HepG2 (cell line): Measurements from ENCODE around the gene AK2. TPM values are rescaled to one million over a fixed set of nuclear protein-coding genes. Genes with fewer than 3 reads are reported as not detected.

Experiments
- ATAC-seq: fragments of 200-7000 bp; cut with Tn5 transposase; 3 replicates; pipeline ENCODE4 v1.9.1; 2020; ENCODE audit warnings: mild to moderate bottlenecking, moderate library complexity
- BruUV-seq: library from RNA; stranded (reverse); fragments of 400-500 nt; replicated peaks from 2 replicates; lab custom pipeline; 2021; lab: Mats Ljungman, UMichigan
- CTCF ChIA-PET: fragments of 300-600 bp; formaldehyde crosslinking; extraction: SDS; loops from one replicate; lab custom pipeline; 2021; ENCODE audit warnings: low total read pairs, inconsistent platforms, low intra/inter-chr PET ratio; lab: Yijun Ruan, JAX
- POLR2A ChIA-PET: fragments of 350-600 bp; sonication (Branson Sonifier 250); formaldehyde crosslinking; loops from one replicate; lab custom pipeline; 2020; ENCODE audit warnings: antibody characterized with exemption, inconsistent platforms; lab: Yijun Ruan, JAX
- DNase-seq: peaks from one replicate; pipeline ENCODE4 v3.0.0-alpha.2; 2015; ENCODE audit warnings: low spot score
- FAIRE-seq: peaks from 3 replicates; lab custom pipeline; 2011; peaks lifted over from hg19 to GRCh38; lab: Jason Lieb, UNC
- H2AFZ ChIP-seq: one replicate; pipeline ENCODE4 v1.6.1; 2011; ENCODE audit warnings: low read length, inconsistent platforms
- H3K27ac ChIP-seq: fragments of 300-600 bp; 3 replicates; pipeline ENCODE4 v1.8.0; 2011; ENCODE audit warnings: mixed run types, mild to moderate bottlenecking, mixed read lengths, low read length, inconsistent platforms; ENCODE audit not compliant: insufficient read depth; ENCODE audit errors: extremely low read length
- H3K27me3 ChIP-seq, 2 experiments: fragments of 200-600 bp in 1 of 2; 2 replicates in 1 of 2; 3 replicates in 1 of 2; pipeline versions ENCODE4 v1.6.0 to v1.8.0; 2011; ENCODE audit warnings: low read length in 2 of 2, mild to moderate bottlenecking in 2 of 2, moderate library complexity in 2 of 2, inconsistent platforms in 1 of 2; ENCODE audit not compliant: insufficient read depth in 2 of 2, control insufficient read depth in 1 of 2
- H3K36me3 ChIP-seq, 2 experiments: fragments of 200-600 bp in 1 of 2; replicated peaks in 1 of 2; 2 replicates in 1 of 2; 3 replicates in 1 of 2; pipeline versions ENCODE4 v1.5.1 to v1.8.0; 2011; ENCODE audit warnings: low read length in 2 of 2, inconsistent platforms in 1 of 2; ENCODE audit not compliant: insufficient read depth in 2 of 2, control insufficient read depth in 1 of 2
- H3K4me1 ChIP-seq: 2 replicates; pipeline ENCODE4 v1.5.1; 2012; ENCODE audit warnings: low read length, inconsistent platforms; ENCODE audit not compliant: insufficient read depth
- H3K4me2 ChIP-seq: 2 replicates; pipeline ENCODE4 v1.6.0; 2011; ENCODE audit warnings: low read depth, low read length, inconsistent platforms
- H3K4me3 ChIP-seq, 3 experiments: fragments of 200-600 bp in 1 of 3; sonication (generic), shearing (Covaris generic) in 1 of 3; replicated peaks in 1 of 3; 2 replicates each; pipeline ENCODE4 v1.5.1; 2011 to 2016; ENCODE audit warnings: low read length in 3 of 3, inconsistent platforms in 2 of 3, low read depth in 2 of 3, mild to moderate bottlenecking in 2 of 3, control low read depth in 1 of 3, mixed read lengths in 1 of 3; ENCODE audit not compliant: insufficient read depth in 1 of 3
- H3K79me2 ChIP-seq: one replicate; pipeline ENCODE4 v1.6.1; 2011; ENCODE audit warnings: low read length, inconsistent platforms; ENCODE audit not compliant: insufficient read depth
- H3K9ac ChIP-seq: 2 replicates; pipeline ENCODE4 v1.6.0; 2011; ENCODE audit warnings: mild to moderate bottlenecking, low read depth, low read length, inconsistent platforms; ENCODE audit not compliant: insufficient read depth
- H3K9me3 ChIP-seq: 2 replicates; pipeline ENCODE4 v1.5.1; 2012; ENCODE audit warnings: mild to moderate bottlenecking, low read length
- H4K20me1 ChIP-seq: 2 replicates; pipeline ENCODE4 v1.6.0; 2011; ENCODE audit warnings: inconsistent platforms, mild to moderate bottlenecking, low read length, moderate library complexity; ENCODE audit not compliant: insufficient read depth
- CREB3 ChIP-seq: sonication (generic); formaldehyde crosslinking; IDR thresholded peaks from 2 replicates; pipeline ENCODE4 v1.5.0; 2020; ENCODE audit warnings: missing genetic modification reagents
- EP300 ChIP-seq, 3 experiments: sonication (generic) in 1 of 3; formaldehyde crosslinking in 1 of 3; IDR thresholded peaks; 2 replicates each; pipeline versions ENCODE4 v1.5.1 to v1.6.1; 2011 to 2020; ENCODE audit warnings: low read depth in 2 of 3, low read length in 2 of 3, borderline replicate concordance in 1 of 3, improper control_type of control experiment in 1 of 3, mild to moderate bottlenecking in 1 of 3, missing genetic modification reagents in 1 of 3, moderate library complexity in 1 of 3
- HOXA5 ChIP-seq: sonication (generic); formaldehyde crosslinking; IDR thresholded peaks from 2 replicates; pipeline ENCODE4 v1.4.0; 2020; ENCODE audit warnings: missing genetic modification reagents
- SAFB2 ChIP-seq: sonication (generic); formaldehyde crosslinking; IDR thresholded peaks from 2 replicates; pipeline ENCODE4 v1.5.1; 2020; ENCODE audit warnings: missing genetic modification reagents, low read depth, mild to moderate bottlenecking, borderline replicate concordance
- SYNCRIP ChIP-seq: fragments of 200-400 bp; formaldehyde crosslinking; IDR thresholded peaks from 2 replicates; pipeline ENCODE4 v1.6.1; 2018; ENCODE audit warnings: mild to moderate bottlenecking, low read depth, low read length; ENCODE audit not compliant: insufficient read depth
- ZNF343 ChIP-seq: sonication (generic); formaldehyde crosslinking; IDR thresholded peaks from 2 replicates; pipeline ENCODE4 v1.4.0; 2020; ENCODE audit warnings: mild to moderate bottlenecking, missing genetic modification reagents
- WGBS: methylation state at CpG from one replicate; pipeline ENCODE4 v1.1.6; 2017; ENCODE audit warnings: low lambda C conversion rate; 5-methylcytosine and 5-hydroxymethylcytosine counted together
- in situ Hi-C: cut with HindIII; loops from 2 replicates; pipeline ENCODE4 v1.10.0; 2017; ENCODE audit warnings: low pct_unique_long_range_greater_than_20kb; ENCODE audit not compliant: extremely low pct_ligation_motif_present
- intact Hi-C: fragments of 100-400 bp; cut with micrococcal nuclease; formaldehyde crosslinking; loops from one replicate; pipeline ENCODE4 v1.10.0; 2022; ENCODE audit not compliant: unreplicated experiment
- polyA plus RNA-seq, 8 experiments: library from polyadenylated mRNA; depleted of rRNA in 3 of 8; stranded (reverse) in 7 of 8; unstranded in 1 of 8; fragments of >200 nt; fragmentation: Illumina TruSeq in 4 of 8; extraction: Trizol in 4 of 8; gene quantifications; 2 replicates each; pipeline versions ENCODE4 v1.2.1 to v1.2.3, GENCODE V29; 2011 to 2016; ENCODE audit warnings: low read depth in 4 of 8, missing spikeins in 1 of 8, mixed read lengths in 1 of 8; ENCODE audit not compliant: insufficient read depth in 1 of 8
- total RNA-seq, 5 experiments: library from RNA; depleted of rRNA; stranded (reverse); fragments of >200 nt; fragmentation: Illumina TruSeq; extraction: Trizol; gene quantifications; 2 replicates each; pipeline ENCODE4 v1.2.3, GENCODE V29; 2016; ENCODE audit warnings: low read depth in 1 of 5

The AK2 gene
- total and polyA plus RNA-seq, 2 of the 13 experiments (the other 11 are each of a cell fraction or from before 2014, with no cell fraction given): 170 to 188 TPM

- TF ChIP-seq EP300 (IDR thresholded peaks at IDR 0.05; ENCODE audit: low read depth in 2 of 2, low read length in 2 of 2) (no peak), EP300 (CRISPR knock-in tag; IDR thresholded peaks at IDR 0.05; ENCODE audit: borderline replicate concordance) (no peak), CREB3 (CRISPR knock-in tag) (no peak), HOXA5 (CRISPR knock-in tag) (no peak), SYNCRIP (no peak)
Observed at GRCh38 chr1:33005117-33005837, 31.4 kb downstream of the AK2 start (continued).

- no TSS peak for BruUV-seq
- Histone ChIP-seq H2AFZ (no peak overlapping the region), H3K27ac (no peak overlapping the region)
- POLR2A ChIA-PET: no interaction called here
- FAIRE-seq: no peak
- TF ChIP-seq ZNF343 (CRISPR knock-in tag): no peak
- no peak for TF ChIP-seq SAFB2 (CRISPR knock-in tag)
- TF ChIP-seq, all 625 proteins: peak for 0
- Histone ChIP-seq H3K4me2 (no peak overlapping the region), H3K9ac (no peak overlapping the region), H3K79me2 (no peaks in the 10 kb centered on the region), H3K4me3 (no peak overlapping the region), H3K4me1 (peaks cover 15% of the 10 kb centered on the region; the same call in 1 of the 2 replicates), H3K9me3 (no peaks in the 10 kb centered on the region), H4K20me1 (no peaks in the 10 kb centered on the region), H3K36me3 (peaks cover 1 to 23% of the 10 kb centered on the region in 2 experiments; a peak in 2 of 5 replicates), H3K27me3 (no peaks in the 10 kb centered on the region)
- 98% methylated on average over 2 of the region's 2 CpGs for WGBS
- CTCF ChIA-PET: no interaction called here
- DNase-seq (no peak), ATAC-seq (no peak)
- in situ Hi-C loops (loop anchor here (5.0 kb wide), 1 partner anchor 77 kb away; no protein-coding TSS in a partner anchor), intact Hi-C loops (loop anchor here (10.0 kb wide), 1 partner anchor 50 kb away; no protein-coding TSS in a partner anchor)
Observed at GRCh38 chr1:33004613-33005012, 32.1 kb downstream of the AK2 start.
